GM12864 (cell line): ENCODE data around the gene SNTB2.
A peak's percentile ranks its signal among the peaks of the same experiment; 100 is the strongest.

Experiments used
- DNase-seq: peaks from one replicate; pipeline ENCODE4 v3.0.0-alpha.2; 2011; ENCODE audit warnings: low read depth
- H3K4me3 ChIP-seq: 2 replicates; pipeline ENCODE4 v1.5.1; 2011; ENCODE audit warnings: mild to moderate bottlenecking, low read depth, low read length, control low read depth
- TF ChIP-seq, protein P1 (sequence below): IDR thresholded peaks from 2 replicates; pipeline ENCODE4 v1.5.1; 2011; ENCODE audit warnings: low read depth, mild to moderate bottlenecking, moderate library complexity, low read length, control low read depth, inconsistent platforms; ENCODE audit errors: missing control alignments

Gene SNTB2

DNA sequence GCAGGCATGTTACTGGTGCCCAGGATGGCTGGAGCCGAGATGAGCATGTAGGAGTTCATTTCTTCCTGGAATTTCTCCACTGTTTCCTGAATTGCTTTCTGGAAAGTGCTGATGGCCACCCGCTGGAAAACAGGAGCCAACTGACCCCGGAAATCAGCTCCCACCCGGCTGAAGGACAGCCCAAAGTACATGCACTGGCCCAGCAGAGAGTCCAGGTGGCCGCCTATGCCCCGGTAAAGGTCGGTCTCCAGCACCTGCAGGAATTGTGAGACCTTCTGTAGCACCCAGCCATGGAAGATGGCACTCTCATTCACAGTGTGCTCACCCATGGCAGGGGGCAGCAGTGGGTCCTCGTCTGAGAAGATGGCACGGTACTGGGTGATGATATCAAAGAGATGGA is 147.7 kb downstream of the SNTB2 start:
- TF ChIP-seq, protein P1, sequence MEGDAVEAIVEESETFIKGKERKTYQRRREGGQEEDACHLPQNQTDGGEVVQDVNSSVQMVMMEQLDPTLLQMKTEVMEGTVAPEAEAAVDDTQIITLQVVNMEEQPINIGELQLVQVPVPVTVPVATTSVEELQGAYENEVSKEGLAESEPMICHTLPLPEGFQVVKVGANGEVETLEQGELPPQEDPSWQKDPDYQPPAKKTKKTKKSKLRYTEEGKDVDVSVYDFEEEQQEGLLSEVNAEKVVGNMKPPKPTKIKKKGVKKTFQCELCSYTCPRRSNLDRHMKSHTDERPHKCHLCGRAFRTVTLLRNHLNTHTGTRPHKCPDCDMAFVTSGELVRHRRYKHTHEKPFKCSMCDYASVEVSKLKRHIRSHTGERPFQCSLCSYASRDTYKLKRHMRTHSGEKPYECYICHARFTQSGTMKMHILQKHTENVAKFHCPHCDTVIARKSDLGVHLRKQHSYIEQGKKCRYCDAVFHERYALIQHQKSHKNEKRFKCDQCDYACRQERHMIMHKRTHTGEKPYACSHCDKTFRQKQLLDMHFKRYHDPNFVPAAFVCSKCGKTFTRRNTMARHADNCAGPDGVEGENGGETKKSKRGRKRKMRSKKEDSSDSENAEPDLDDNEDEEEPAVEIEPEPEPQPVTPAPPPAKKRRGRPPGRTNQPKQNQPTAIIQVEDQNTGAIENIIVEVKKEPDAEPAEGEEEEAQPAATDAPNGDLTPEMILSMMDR: no peak
- H3K4me3 ChIP-seq: no peak overlapping the region
- DNase-seq: no peak

DNA sequence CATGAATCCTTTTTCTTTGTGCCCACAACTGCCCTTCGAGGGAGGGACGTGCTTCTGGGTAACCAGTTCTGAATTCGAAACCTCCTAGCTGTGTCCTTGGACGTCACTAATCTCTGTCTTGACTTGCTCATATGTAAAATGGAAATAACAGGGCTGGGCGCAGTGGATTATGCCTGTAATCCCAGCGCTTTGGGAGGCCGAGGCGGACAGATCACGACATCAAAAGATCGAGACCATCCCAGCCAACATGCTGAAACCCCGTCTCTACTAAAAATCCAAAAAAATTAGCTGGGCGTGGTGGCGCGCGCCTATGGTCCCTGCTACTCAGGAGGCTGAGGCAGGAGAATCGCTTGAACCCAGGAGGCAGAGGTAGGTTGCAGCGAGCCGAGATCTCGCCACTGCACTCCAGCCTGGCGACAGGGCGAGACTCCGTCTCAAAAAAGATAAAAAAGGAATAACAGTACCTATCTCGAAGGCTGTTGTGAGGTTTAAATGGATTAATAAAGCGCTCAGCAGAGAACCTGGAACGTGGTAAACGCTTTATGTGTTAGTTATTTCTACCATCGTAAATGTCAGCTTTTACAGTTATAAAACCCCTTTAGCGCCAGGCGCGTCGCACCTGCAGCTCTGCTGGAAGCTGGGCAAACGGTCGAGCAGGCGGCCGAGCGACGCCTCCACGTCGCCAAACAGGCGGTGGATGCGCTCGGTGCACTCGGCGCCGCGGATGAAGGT is 151.8 kb downstream of the SNTB2 start:
- TF ChIP-seq, protein P1: no peak
- peak overlapping the region; percentile 90 for H3K4me3 ChIP-seq
- no peak for DNase-seq

DNA sequence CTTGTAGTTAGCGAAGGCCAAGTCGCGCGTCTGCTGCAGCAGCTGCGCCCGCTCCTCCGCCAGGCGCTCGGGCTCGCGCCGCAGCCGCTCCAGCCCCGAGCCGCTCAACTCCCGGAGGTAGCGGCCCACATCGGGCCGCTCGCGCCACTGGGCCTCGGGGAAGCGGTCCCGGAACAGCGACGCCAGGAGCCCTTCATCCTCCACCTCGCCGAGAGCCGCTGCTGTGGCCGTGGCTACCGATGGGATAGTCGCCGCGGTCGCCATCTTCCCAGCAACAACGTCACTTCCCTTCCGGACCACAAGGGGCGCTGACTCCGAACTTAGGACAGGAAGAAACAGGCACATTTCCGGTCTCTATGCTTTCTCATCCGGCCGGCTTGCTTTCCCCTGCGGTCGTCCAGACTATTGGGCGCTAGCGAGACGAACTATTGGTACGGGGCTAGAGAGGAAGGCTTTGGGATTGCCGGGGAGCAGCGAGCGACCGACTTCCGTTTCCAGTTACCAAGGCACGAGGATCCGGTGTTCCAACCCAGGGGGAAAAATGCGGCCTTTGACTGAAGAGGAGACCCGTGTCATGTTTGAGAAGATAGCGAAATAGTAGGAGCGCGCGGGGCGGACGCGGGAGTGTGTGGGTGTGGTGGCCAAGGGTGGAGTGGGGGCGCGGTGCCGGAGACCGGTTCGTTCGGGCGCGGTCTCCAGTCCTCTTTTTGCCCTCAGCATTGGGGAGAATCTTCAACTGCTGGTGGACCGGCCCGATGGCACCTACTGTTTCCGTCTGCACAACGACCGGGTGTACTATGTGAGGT is 152.5 kb downstream of the SNTB2 start, which contains the start of the genes COG8 and NIP7:
TSS of gene COG8 (minus strand) at position 276 of the 806 bp plus-strand sequence. CDS start at position 264, 12 bp downstream.
TSS of gene NIP7 (plus strand) at position 484 of the 806 bp plus-strand sequence. CDS start at position 542, 58 bp downstream.
- peak within 1 kb of the TSS; percentile 90 for H3K4me3 ChIP-seq
- DNase-seq: peak; percentile 97
- TF ChIP-seq, protein P1: peak; percentile 85

DNA sequence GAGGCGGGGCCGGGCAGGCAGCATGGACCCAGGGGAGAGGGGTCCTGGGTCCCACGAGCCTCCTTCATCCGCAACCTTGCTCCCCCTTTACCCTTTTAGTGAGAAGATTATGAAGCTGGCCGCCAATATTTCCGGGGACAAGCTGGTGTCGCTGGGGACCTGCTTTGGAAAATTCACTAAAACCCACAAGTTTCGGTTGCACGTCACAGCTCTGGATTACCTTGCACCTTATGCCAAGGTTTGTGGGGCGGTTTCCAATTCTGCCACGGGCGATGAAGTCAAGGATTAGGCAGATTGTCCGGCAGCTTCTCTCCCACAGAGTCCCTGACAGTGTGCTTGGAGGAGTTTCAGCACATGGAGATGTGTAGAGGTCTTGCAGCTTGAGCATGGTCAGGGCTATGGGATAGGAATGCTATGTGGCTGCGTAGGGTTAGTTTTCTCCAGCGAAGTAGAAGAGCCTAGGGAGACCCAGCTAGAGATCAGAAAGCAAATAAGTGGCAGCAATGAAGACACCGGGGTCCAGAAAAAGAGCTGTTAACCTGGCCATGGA is 153.2 kb downstream of the SNTB2 start:
- H3K4me3 ChIP-seq: peak overlapping the region; percentile 90
- no peak for DNase-seq
- TF ChIP-seq, protein P1: no peak

DNA sequence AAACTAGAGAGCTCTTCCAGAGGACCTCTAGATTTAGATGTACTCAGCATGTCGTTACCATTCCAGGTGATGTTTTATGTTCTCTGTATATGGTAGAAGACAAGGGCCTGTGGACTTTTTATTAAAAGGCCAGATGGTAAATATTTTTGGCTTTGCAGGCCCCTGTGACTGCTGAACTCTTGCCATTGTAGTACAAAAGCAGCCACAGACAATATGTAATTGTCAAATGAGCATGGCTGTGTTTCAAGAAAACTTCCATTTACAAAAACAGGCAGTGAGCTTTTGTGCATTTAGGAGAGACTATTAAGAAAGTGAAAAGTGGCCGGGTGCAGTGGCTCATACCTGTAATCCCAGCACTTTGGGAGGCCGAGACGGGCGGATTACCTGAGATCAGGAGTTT is 157.2 kb downstream of the SNTB2 start:
- DNase-seq: no peak
- H3K4me3 ChIP-seq: no peak overlapping the region
- TF ChIP-seq, protein P1: no peak

DNA sequence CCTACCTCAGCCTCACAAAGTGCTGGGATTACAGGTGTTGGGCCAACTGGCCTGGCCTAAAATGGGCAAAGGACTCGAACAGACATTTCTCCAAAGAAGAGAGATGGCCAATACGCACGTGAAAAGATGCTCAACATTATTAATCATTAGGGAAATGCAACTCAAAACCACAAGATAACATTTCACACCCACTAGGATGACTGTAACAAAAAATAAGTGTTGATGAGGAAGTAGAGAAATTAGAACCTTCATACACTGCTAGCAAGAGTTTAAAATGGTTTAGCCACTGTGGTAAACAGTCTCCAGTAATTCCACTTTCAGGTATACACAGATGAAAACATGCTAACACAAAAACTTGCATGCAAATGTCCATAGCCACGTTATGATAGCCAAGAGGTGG is 159.0 kb downstream of the SNTB2 start:
- H3K4me3 ChIP-seq: no peak overlapping the region
- TF ChIP-seq, protein P1: no peak
- DNase-seq: no peak
